HG02642 (cell line): ENCODE data around the gene EPHA5.

ENCODE experiments used
- ATAC-seq: cut with Tn5 transposase; IDR thresholded peaks from one replicate; pipeline ENCODE4 v1.9.1; 2021; ENCODE audit warnings: mild to moderate bottlenecking; ENCODE audit not compliant: unreplicated experiment, poor library complexity

Gene EPHA5

DNA sequence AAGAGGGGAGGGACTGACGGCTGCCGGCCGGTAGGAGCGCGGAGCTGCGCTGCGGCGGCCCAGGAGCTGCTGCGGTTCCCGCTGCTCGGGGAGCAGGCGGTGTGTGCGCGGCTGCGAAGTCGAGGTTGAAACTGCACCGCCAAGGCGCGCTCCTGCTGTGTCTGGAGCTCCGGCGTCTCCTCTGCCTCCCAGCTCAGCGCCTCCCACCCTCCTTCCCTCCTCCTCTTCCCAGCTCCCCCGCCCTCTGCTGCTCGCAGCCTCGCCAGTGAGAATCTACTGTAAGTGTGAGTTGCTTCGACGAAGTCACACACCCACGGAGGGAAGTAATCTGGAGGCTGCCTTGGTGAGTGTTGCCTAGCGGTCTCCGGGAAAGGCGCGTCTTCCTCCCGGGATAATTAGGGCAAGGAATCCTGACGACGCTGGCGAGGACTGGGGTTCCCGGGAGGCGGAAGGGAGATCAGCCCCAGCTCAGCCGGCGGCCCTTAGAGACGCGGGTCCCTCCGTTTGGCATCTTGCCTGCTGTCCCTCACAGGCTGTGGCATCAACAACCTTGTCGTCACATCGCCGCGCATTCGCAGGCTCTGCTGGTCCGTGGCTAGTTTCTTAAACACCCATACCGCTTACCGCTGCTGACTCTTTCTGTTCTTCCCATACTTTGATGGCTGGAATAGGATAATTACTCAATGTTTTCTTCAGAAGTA lies at the start of gene EPHA5:
Gene EPHA5 (minus strand): TSS at position 159 of the 701 bp plus-strand sequence. CDS start 747 bp downstream, outside the sequence.
- ATAC-seq, result peak; percentile 66

DNA sequence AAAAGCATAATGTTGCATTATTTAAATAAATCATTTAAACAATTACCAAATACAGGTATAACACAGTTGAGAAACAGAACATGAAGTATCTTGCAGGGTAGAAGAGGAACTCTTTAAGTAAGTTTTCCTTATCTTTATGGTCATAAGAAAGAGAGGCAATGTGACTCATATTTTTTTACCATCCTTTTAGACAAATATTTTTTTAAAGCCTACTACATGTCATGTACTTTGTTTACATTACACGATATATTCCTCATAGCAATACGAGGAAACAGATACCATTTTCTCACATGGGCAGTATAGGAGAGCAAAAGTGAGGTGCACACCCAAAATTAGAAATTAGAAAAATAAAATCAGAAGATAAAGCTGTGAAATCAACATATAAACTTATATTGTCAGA lies 49.3 kb upstream of the EPHA5 start:
- no peak for ATAC-seq

DNA sequence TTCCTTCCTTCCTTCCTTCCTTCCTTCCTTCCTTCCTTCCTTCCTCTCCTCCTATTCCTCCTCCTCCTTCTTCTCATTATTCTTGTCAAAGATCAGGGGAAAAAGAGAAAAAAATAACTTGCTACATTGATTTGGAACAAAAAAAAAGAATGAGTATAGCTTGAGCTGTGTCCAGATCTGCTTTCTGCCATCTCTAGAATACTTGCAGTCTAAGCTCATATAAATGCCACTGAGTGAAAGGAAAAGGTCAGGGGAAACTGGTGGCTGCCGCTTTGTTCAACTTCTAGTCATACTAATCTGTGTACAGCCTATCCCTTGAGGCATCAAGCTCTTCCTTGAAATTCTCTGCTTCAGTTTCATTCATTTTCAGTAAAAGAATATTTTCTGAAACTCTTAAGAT lies 28.3 kb upstream of the EPHA5 start:
- ATAC-seq, result no peak

DNA sequence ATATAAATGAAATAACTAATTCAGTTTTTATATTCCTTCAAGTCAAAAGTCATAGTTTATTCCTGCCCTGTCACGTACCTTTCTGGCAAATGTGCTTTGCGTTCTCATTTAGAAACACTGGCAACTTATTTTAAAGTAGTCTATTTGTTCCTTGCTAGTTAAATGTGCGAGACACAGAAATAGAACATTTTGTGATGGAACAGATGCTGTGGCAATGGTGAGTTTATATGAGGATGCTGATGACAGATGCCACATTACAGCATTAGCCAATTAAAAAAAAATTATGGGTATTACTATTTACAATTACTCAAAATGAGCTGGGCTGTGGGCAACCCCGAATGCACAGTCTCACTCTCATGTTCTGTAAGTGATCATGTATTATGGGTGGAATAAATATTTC lies 26.1 kb upstream of the EPHA5 start:
- no peak for ATAC-seq

DNA sequence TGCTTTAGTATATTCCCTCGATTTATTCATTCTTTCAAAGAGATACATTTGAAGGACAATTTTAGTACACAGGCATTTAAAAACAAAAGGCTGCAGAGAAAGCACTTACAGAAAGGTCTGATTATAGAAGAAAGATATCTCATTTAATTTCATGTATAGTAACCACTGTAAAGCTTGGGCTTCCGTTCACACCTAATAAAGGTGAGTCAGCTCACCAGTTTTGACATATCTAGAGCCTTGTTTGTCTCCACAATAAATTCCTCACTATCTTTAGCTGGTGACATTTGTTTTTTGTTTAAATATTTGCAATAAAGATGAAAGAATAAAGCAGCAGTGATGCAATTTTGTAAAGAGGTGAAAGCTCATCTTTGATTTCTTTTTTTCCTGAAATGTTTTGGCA lies 1.1 kb upstream of the EPHA5 start:
- no peak for ATAC-seq

DNA sequence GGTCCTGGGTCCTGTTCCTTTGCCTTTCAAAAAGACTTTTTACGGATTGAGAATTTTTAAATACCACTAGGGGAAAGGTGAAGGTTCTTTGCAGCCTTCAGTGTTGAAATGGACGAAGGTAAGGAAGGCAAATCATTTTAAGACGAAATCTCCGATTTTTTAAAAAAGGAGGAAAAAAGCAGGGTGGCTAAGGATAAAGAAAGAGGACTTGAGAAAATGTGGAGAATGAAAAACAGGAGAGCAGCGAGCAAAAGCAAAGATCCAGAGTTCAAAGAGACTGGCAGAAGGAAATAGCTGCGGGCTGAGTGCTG lies 314 bp downstream of the EPHA5 start:
- no peak for ATAC-seq

DNA sequence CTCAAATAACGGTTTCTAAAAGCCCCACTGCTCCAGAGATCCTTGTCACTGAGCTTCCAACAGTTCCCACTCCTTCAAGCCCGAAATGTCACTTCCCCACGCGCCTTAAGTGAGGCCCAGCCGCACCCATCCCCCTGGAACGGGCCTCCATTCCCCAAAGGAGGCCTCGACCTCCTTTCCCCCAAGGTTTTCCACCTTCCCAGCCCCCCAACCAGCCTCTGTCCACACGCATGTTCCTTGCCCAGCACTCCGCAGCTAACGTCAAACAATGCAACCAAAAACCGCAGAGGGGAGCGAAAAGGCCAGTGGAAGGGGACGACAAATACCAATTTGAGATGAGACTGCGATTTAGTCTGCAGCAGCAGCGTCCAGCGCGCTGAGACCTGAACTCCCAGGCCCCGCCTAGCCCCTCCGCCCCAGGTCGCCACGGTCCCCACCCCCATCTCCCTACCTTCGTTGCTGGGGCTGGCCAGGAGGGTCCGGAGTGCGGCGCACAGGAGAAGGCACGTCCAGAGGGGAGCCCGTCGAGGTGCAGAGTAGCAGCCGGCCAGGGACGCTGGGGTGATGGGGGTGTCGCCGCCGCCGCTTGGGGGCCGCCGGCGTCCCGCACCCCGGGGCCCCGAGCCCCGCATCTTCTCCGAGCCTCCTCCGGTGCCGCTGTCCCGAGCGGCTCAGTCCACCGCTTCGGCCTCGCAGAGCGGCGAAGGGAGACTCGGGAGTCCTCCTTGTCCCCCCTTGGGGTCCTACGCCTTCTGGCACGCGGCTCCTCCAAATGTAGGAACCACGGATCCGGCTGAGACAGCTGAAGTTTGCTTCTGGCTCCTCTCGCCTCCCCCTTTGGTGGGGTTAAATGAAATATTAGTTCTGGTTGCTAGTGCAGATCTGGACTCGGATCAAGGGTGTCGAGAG lies 924 bp downstream of the EPHA5 start:
- no peak for ATAC-seq

DNA sequence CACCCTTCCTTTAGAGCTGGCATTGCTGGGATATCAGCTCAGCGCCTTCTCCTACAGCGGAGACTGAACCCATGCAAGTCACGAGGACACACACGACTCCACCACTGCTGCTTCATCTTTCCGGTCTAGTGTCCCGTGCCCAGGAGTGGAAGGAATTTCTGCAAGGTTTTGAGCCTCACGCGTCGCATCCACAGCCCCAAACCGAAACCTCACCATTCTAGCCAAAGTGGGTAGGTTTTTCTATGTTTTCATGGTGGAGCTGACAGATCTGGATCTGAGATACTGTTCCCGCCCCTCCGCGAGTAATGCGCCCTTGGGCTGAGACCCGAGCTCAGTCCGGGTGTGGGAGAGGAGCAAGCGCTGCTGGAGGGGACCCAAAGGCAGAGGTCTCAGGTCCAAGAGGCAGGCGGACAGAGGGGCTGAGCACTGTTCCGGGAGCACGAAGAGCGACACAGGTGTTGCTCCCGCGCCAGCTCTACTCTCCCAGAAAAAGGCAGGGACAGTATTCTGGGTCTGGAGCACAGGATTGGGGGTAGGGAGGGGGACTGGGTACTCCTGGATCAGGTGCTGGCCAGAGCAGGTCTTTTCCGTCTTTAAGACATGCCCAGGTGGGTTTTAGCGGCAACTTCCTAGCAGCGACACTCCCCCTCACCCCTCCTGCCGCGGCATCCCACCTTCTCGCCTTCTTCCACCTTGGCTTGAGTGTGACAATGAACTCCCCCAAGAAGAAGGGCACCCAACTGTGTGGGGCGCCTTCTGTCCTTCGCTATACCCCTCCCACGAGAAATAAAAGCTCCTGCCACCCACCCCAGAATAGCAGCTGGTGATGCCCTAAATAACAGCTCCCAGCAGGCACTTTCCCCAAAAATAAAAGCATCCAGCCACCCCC lies 1.8 kb downstream of the EPHA5 start:
- ATAC-seq, result no peak

DNA sequence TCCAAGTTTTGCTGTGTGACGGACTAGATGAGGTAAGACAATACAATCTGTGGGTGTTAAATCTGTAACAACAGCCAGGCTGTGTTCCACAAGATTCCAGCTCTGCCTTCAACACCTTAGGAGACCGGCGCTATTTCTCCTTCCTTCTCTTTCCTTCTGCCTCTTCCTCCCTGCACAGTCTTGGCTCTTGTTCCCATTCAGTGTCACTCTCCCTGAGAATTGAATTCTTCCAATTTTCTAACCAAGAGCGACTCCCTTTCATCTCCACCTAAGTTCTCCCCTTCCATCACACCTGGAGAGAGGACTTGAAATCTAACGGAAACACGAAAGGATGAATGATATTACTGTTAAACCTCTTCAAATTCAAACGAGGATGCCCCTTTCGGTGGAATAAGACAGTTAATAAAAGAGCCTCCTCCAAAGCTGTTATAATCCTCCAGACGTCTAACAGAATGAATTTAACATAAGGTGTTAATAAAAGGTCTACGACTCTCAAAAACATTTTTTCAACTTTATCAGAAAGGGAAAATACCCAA lies 2.7 kb downstream of the EPHA5 start:
- no peak for ATAC-seq

DNA sequence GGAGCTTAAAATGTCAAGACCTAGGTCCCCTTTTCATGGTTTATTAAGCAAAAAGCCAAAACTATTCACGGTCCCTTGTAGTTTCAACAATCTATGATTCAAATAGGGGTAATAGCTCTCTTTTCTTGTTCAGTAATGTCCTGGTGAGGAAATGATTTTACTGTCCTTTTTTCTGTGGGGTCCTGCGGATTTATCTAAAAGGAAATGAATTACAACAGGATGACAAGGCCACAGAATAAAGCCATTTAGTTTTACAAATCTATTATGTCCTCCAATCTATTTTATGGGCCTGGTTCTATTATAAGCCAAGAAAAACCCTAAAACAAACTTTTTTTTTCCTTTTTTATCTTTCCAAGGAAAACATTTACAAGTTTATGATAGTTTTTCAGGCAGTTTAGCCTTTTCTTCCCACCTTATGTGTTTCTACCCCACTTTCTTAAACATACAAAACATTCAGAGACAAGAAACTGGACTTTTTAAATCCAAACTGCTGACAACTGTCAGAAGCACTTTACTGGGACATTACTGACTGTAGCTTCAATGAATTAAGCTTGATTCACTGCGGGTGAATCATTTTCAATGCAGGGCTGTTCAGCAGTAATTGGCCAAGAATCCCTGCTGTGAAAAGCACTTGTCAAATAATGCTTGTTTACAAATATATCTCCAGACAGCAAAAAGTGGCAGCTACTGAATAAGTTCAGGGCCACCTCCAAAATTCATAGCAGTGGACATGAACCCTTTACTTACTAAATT lies 4.3 kb downstream of the EPHA5 start:
- no peak for ATAC-seq

DNA sequence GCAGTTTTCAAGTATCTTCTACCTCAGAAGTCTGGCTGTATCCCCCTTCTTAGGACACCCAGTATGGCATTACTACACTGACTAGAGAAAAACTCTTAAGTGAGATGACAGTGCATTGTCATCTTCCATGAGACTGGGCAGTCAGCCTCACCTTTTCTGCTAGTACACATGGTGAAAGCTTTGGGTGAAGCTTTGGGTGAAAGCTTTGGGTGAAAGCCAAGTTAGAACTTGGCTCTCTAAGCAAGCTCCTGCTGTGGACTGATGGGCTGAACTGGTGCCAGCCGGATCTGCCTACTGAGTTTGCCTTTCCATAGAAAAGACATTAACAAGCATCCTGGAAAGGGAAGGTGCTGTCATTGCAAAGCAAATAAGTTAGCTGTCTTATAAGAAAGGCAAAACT lies 8.8 kb downstream of the EPHA5 start:
- ATAC-seq, result no peak

DNA sequence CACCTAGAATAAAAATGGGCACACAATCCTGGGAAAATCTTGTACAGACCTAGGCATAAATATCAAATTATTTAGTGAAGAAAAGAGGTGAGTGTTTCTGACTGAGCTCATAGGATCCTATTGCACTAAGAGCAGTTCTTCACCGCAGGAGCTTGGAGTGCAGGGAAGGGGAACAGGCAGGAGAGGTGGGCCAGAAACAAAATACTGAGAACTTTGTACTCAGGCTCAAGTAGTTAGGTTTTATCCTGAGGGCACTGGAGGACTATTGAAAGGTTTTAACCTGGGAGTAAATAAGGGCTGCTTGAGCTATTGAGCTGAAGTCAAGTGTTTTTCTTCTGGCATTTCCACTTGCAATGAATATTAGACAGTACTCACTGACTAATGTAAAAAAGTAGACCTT lies 12.2 kb downstream of the EPHA5 start:
- ATAC-seq, result no peak

DNA sequence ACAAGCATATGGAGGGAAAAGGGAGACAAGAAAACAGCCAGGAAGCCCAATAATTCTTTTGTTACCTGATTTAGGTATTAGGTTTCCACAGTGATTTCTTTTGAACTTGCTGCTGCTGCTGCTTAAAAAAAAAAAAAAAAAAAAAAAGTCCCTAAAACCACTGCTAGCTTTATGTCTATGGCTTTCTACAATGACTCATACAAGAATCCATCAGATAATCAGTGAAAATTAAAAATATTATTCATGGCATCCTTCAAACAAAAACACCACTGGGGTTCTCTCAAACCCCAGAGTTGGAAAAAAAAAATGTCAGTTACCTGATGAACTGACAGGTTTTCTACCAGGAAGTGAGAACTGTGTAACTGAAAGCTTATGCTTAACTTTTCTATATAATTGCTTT lies 14.3 kb downstream of the EPHA5 start:
- no peak for ATAC-seq

DNA sequence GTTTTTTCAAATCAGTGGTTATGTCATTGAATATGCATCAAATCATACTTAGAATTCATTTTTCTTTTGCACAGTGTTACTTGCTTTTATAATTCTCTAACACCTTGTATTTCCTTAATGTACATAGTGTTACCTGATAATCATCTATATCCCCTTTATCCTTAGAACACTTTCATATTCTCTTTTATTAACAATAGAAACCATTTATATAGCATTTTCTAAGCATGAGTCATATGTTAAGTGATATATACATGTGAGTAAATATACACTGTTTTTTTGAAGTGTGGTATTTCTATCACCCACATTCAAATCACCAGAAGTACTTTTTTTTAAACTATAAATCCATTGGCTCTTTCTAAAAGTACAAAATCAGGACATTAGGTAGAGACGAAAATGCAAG lies 15.3 kb downstream of the EPHA5 start:
- no peak for ATAC-seq

DNA sequence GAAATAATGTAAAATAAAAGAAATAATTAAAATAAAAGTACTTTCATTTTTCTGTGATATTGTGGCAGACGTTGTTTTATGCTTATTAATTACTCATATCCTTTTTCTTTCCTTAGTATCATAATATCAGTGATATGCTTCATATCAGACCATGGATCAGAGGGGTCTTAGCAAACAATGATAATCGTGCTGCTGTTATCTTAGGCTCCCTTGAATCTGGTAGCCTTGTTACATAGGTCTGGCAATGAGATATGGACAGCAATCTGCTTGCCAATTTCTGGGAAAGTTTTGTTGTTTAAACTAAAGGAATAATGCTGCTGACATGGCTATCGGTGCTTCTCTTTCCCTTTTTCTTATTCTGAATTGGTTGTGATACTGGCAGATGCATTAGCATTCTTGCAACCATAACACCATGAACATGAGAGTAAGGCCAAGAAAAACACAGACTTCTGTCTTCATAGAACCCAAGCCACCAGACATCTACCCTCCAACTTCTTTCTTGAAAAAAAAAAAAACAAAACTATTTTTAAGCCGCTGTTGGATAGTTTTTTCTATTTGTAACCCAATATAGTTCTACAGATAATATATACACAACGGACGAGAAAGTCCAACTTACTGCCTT lies 16.4 kb downstream of the EPHA5 start:
- no peak for ATAC-seq

DNA sequence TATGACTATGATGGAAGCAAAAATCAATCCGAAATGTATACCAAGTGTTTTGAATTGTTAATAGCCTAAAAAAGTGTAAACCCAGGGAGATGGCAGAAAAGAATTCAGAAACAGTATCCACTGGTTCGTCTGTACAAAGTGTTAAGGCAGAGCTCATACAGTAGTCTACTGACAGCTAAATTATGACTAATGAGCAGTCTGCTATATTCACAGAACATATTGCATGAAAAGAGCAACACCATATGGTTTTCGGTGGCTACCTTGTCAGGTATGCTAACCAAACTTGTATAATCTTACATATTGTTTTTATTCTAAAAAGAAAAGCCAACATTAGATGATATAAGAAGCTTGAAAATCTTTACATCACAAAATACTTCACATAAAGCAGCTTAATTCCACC lies 18.5 kb downstream of the EPHA5 start:
- ATAC-seq, result no peak

DNA sequence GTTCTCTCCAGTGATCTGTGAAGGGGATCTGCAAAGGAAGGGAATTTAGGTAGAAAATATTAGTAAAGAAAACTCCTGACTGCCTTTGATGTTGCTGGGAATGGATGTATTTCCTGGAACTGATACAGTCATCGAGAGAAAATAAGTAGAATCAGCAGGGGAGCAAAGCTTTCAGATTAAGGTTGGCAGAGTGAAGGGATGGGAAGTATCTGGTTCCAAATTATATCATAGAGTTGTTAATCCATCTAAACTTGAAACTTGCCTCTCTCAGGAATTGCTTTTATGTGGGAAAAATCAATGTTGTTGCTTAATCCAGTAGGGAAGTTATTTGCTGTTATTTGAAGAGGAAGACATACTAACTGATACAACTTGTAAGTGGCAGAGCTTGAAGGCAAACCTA lies 19.3 kb downstream of the EPHA5 start:
- ATAC-seq, result no peak

DNA sequence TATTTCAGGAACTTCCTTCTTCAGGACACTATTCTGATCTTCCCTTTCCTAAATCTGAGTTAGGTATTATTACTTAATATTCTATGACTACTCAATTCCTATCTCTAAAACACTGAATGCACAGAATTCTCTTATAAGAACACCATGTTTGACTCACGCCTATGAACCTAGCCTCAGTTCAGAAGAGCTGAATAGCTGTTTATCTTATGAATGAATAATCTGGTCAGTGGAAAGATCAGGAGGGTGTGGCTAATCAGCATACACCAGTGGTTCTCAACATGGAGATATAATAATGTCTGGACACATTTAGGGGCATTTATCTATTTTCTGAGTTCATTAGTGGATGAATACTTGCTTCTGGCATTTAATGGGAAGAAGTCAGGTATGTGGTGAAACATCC lies 24.2 kb downstream of the EPHA5 start:
- no peak for ATAC-seq

DNA sequence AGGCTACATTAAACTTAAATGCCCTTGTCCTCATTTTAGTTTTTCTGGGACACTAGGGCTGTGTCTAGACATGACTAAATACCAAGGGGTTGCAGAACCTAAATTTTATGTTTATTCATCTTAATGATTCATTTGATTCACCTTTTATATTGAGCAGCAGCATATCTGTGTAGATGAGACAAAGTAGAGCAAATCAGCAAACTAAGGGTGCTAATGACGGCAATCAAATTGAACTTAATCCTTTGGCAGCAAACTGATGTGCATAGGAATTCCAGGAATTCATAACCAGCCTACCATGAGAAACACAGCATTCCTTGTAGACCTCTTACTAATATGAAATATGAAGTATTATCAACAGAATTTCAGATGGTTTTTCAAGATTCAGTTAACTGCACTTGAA lies 25.1 kb downstream of the EPHA5 start:
- no peak for ATAC-seq
